T47D (cell line): Measurements from ENCODE around the gene SSH3.

Experiments used
- DNase-seq, 2 experiments: peaks; one replicate each; pipeline versions ENCODE4 v3.0.0 to v3.0.0-alpha.2; 2011 to 2012; ENCODE audit warnings: low read depth in 1 of 2, low spot score in 1 of 2
- JUND ChIP-seq: IDR thresholded peaks from 2 replicates; pipeline ENCODE4 v1.6.1; 2012; ENCODE audit warnings: low read depth
- in situ Hi-C: cut with HindIII; loops from 2 replicates; pipeline ENCODE4 v1.10.0; 2016; ENCODE audit warnings: low sequenced_read_pairs, low pct_unique_long_range_greater_than_20kb

Gene SSH3

DNA sequence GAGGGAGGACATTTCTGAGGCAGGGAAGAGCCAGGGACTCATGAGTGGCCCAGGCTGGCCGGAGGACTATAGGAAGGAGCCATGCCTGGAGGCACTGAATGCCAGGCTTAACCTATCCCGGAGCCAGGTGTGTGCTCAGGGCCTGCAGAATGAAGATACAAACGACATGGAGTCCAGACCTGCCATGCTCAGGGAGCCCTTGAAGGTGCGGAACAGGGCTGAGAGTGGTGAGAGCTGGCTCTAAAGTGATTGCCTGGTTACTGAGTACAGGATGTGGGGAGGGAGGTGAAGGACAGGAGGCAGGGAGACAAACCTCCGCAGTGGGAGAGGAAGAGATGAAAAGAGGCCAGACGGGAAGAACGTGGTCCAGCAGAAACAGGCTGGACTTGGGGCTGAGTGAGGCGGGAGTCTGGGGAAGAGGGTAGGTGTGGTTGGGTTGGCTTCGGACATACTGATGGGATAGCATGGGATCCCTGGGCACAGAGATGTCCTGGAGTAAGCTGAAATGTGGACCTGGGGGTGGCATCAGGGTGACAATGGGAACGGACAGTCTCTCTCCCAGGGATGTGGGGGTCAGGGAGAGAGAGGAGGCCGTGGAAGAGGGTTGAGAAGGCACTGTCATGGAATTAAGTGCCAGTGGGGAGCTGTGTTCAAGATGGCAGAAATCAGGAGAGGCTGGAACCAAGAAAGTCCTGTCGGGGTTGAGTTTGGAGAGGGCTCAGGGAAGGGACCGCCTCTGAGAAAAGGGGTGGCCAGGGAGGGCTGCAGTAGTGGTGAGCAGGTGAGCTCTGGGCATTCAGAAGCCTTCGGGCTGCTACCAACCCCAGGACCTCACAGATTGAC is 15.8 kb upstream of the SSH3 start:
- TF ChIP-seq JUND = no peak
- DNase-seq = peak in 1 of 2 experiments; percentile 49
- in situ Hi-C loops = no loop called here

DNA sequence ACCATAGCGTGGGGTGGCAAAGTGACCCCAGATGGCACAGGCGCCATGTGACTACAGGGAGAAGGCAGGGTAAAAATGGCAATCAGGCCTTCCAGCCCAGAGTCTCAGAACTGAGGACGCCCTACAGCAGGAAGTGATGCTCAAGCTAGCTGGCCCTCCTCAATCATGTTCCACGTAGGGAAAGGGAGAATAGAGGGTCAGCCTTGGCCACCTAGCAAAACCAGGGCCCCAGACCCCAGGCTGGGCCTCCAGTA is 15.2 kb upstream of the SSH3 start:
- in situ Hi-C loops = no loop called here
- TF ChIP-seq JUND = no peak
- no peak for DNase-seq

DNA sequence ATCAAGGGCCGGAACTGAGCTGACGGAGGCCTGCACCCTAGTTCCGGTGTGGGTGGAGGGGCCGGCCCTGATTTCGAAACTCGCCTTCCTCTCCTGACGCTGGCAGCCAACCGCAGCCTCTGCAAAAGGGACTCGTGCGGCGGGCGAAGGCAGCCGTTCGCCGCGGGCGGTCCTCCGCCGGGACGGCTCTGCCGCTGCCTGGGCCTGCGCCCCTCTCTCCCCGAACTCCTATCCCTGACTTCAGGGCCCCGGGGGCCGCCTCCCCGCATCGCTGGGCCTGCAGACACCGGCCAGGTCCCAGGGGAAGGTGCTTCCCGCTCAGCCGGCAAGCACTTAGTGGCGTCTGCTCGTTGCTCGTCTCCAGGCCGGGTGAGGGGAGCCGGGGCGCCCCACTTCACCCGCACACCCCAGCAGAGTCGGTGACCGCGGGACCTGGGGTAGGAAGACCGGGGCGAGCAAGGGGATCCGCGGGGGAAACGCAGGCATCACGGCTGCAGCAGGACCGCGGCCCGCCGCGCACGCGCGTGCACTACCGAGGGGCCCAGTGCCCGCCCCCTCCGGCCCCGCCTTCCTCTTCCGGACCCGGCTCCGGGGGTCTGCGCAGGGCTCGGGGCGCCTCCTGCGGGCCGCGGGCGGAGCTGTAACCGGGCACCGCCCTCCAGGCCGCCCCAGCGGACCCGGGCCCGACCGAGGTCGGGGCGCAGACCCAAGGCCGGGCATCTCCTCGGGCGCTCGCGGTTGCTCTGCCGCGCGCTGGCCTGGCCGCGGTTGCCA is 14.7 kb upstream of the SSH3 start:
- TF ChIP-seq JUND = no peak
- peak; percentile 89 for DNase-seq
- in situ Hi-C loops = no loop called here

DNA sequence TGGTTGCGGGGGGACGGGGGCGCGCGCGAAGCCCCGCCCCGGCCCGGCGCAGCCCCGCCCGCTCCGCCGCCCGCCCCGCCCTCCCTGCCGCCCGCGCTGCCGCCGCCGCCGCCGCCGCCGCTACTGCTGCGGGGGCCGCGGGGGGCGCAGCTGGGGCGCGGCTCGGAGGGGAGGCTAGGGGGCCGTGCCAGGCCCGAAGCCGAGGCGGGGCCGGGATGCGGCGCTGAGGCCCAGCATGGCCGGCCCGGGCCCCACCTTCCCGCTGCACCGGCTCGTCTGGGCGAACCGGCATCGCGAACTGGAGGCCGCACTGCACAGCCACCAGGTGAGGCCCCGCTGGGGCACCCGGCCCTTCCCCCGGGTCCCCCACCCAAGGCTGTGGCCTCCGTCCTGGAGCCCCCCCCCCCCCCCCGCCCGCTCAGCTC is 14.1 kb upstream of the SSH3 start, which contains the start of gene ANKRD13D:
TSS of gene ANKRD13D (plus strand) at position 78 of the 425 bp plus-strand sequence. CDS start at position 236, 158 bp downstream.
- TF ChIP-seq JUND = no peak
- DNase-seq = no peak
- in situ Hi-C loops = no loop called here

DNA sequence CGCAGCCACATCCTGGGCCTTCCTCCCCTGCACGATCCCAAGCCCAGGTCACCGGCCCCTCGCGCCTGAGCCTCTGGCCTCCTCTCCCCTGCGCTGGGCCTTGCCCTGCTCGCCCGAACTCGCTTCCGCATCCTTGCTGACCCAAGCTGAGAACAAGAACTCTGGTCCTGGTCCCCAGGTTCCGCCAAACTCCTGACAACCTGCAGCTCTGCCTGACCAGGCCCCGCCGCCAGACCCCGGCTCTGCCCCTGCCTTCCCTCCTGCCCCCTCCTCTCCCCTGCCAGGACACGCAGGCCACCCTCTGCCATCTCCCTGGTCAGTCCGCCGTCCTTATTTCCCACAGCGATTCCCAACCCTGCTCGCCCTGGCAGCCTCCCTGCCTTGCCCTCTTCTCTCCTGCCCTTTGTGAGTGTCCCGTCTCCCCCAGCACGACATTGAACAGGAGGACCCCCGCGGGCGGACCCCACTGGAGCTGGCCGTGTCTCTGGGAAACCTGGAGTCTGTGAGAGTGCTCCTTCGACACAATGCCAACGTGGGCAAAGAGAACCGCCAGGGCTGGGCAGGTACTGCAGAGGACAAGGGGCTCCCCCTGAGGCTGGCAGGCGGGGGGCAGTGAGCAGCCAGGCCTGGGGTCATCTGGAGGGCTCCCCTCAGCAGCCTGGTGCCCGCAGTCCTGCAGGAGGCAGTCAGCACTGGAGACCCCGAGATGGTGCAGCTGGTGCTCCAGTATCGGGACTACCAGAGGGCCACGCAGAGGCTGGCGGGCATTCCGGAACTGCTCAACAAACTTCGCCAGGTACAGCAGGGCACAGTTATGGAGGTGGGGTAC is 13.5 kb upstream of the SSH3 start:
- in situ Hi-C loops = no loop called here
- DNase-seq = no peak
- TF ChIP-seq JUND = no peak

DNA sequence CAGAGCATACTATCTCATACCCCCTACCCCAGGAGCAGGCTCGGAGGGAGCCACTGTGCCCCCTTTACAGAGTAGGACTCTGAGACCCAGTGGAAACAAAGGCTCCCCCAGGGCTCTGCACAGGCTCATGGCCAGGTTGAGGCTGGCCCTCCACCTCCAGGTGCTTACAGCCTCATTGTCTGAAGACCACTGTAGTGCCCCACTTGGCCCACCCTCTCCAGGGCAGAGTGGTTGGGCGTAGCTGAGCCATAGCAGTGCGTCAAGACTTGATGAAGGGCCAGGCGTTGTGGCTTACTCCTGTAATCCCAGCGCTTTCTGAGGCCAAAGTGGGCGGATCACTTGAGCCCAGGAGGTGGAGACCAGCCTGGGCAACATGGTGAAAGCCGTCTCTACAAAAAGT is 12.5 kb upstream of the SSH3 start:
- TF ChIP-seq JUND = no peak
- in situ Hi-C loops = no loop called here
- DNase-seq = no peak

DNA sequence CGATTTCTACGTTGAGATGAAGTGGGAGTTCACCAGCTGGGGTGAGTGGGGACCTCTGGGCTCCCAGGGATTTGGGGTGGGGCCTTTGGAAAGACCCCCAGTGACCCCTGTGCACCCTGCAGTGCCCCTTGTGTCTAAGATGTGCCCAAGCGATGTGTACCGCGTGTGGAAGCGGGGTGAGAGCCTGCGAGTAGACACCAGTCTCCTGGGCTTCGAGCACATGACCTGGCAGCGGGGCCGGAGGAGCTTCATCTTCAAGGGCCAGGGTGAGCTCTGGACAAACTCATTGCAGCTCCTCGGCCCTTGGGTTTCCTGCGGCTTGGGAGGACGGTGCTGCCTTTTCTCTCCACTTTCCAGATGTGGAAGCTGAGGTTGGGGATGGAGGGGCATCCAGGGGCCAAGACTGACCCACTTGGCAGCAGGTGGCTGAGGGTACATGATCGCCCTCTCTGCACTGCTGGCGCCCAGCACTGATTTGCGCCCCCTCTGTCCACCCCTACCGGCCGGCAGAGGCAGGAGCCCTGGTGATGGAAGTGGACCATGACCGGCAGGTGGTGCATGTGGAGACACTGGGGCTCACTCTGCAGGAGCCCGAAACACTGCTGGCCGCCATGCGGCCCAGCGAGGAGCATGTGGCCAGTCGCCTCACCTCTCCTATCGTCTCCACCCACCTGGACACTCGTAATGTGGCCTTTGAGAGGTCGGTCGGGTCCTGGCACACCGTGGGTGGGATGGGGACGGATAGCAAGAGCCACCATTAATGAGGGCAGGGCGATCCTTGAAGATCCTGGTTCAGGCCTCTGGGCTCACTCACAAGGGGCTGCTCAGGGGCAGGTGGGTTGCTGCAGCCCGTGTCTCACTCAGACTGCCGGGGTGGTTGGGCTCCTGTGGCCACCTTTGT is 11.6 kb upstream of the SSH3 start:
- no peak for DNase-seq
- TF ChIP-seq JUND = no peak
- in situ Hi-C loops = no loop called here

DNA sequence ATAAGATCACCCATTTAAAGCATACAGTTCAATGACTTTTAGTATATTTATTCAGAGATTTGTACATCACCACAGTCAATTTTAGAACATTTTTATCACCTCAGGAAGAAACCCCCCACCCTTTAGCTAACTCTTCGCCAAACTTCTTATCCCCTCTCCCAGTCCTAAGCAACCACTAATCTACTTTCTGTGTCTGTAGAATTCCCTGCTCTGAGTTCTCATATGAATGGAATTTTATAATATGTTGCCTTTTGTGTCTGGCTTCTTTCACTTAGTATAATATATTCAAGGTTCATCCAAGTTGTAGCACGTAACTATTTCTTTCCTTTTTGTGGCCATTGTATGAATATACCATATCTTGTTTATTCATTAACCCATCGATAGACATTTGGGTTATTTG is 10.7 kb upstream of the SSH3 start:
- no peak for TF ChIP-seq JUND
- DNase-seq = no peak
- in situ Hi-C loops = no loop called here

DNA sequence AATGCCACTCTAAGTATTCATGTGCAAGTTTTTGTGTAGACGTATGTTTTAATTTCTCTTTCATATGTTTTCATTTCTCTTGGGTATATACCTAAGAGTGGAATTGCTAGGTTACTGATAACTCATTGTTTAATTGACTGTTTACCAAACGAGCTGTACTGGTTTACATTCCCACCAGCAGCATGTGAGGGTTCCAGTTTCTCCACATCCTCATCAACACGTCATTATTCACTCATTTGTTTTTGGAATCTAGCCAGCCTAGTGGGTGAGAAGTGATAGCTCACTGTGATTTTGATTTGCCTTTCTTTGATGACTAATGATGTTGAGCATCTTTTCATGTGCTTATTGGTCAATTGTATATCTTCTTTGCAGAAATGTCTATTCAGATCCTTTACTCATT is 10.2 kb upstream of the SSH3 start:
- TF ChIP-seq JUND = no peak
- in situ Hi-C loops = no loop called here
- peak in 1 of 2 experiments; percentile 43 for DNase-seq

DNA sequence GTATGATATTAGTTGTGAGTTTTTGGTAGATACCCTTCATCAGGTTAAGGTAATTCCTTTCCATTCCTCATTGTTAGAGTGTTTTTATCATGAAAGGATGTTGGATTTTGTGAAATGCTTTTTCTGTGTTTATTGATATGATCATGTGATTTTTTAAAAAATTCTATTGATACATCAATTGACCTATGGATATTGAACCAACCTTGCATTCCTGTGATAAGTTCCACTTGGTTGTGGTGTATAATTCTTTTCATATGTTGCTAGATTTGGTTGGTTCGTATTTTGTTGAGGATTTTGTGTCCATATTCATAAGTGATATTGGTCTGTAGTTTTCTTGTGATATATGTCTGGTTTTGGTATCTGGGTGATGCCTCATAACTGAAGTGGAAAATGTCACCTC is 7.5 kb upstream of the SSH3 start:
- in situ Hi-C loops = no loop called here
- TF ChIP-seq JUND = no peak
- no peak for DNase-seq

DNA sequence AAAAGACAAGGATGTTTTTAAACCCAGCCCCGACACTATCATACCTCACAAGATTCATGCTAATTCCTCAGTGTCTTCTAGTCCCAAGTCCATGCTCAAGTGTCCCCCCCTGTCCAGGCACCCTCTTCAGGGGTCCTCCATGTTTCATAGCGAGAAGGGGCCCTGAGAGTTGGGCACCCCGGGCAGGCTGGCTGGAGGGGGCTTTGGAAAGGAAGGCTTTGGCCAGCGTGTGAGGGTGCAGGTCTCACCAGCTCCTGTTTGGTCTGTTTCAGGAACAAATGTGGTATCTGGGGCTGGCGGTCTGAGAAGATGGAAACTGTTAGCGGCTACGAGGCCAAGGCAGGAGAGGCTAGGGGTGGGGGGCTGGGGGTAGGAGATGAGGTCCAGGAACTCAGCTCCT is 4.5 kb upstream of the SSH3 start:
- no peak for DNase-seq
- in situ Hi-C loops = no loop called here
- no peak for TF ChIP-seq JUND
